Sigmoid colon (tissue), 4 donors: Measurements from ENCODE around the gene SCPEP1.
"Not testable (repeated sequence)": the region's sequence is repeated elsewhere in the genome, so short reads cannot be mapped to it uniquely, and the experiment has no call there.

Source experiments
- CTCF ChIP-seq, 4 experiments: fragments of 450-650 bp in 3 of 4; fragments of 200-600 bp in 1 of 4; IDR thresholded peaks; one replicate each; pipeline ENCODE4 v1.5.1; 2016 to 2019; ENCODE audit warnings: antibody characterized with exemption in 4 of 4, mild to moderate bottlenecking in 3 of 4, moderate library complexity in 2 of 4
- EP300 ChIP-seq, 4 donors: sonication (generic); formaldehyde crosslinking; IDR thresholded peaks; one replicate each; pipeline ENCODE4 v1.6.1; 2017; ENCODE audit warnings: antibody characterized with exemption in 4 of 4
- POLR2A ChIP-seq, 2 donors: fragments of 450-650 bp; IDR thresholded peaks; one replicate each; pipeline ENCODE4 v1.6.1; 2016; ENCODE audit warnings: antibody characterized with exemption in 2 of 2, mild to moderate bottlenecking in 2 of 2, moderate library complexity in 2 of 2
- POLR2AphosphoS5 ChIP-seq, 4 donors: sonication (generic); formaldehyde crosslinking; IDR thresholded peaks; one replicate each; pipeline ENCODE4 v1.6.1; 2017; ENCODE audit warnings: antibody characterized with exemption in 4 of 4

GRCh38 chr17:56938206-56938605, 39.7 kb upstream of the SCPEP1 start:
- TF ChIP-seq POLR2A, POLR2AphosphoS5, CTCF, EP300 (IDR thresholded peaks at IDR 0.05): not testable (repeated sequence)
